ENCODE measurements around the gene DVL1. TPM values are rescaled to one million over a fixed set of nuclear protein-coding genes. Genes with fewer than 3 reads are reported as not detected.

Gene DVL1
- total and polyA plus RNA-seq, 9 of the 15 experiments (the other 6 are each of a cell fraction or from before 2014, with no cell fraction given) = 0.62 to 135 (median 24.3) TPM

- TF ChIP-seq ZNF24 (IDR thresholded peaks at IDR 0.05) (no peak), ZNF133 (CRISPR knock-in tag; IDR thresholded peaks at IDR 0.05) (no peak), RCOR1 (IDR thresholded peaks at IDR 0.05; ENCODE audit: borderline replicate concordance in 1 of 2, low read depth in 2 of 2, low read length in 2 of 2) (0 out of 4 replicates have a peak, but pooled peaks of 1 of the 2 experiments have one; percentile 17), ZNF134 (CRISPR knock-in tag; conservative IDR thresholded peaks at IDR 0.05) (no peak), NR2C1 (IDR thresholded peaks at IDR 0.05) (no peak), NR2C1 (tag; IDR thresholded peaks at IDR 0.05) (no peak), ZC3H8 (IDR thresholded peaks at IDR 0.05) (no peak), RERE (CRISPR knock-in tag; IDR thresholded peaks at IDR 0.05; ENCODE audit: borderline replicate concordance) (no peak), PHF8 (IDR thresholded peaks at IDR 0.05; ENCODE audit: borderline replicate concordance, low read length) (no peak), STAT5B (CRISPR knock-in tag; IDR thresholded peaks at IDR 0.05) (no peak), ETS1 (conservative IDR thresholded peaks at IDR 0.05; ENCODE audit: control insufficient read depth, low read depth, low read length) (0 out of 2 replicates have a peak, but pooled peaks have one; percentile 31), ZNF780A (CRISPR knock-in tag; IDR thresholded peaks at IDR 0.05) (no peak), CAMTA2 (CRISPR knock-in tag; conservative IDR thresholded peaks at IDR 0.05) (0 out of 2 replicates have a peak, but pooled peaks have one; percentile 81), ZNF217 (CRISPR knock-in tag; IDR thresholded peaks at IDR 0.05) (no peak), CUX1 (CRISPR knock-in tag; IDR thresholded peaks at IDR 0.05) (no peak)
These were observed 57.4 kb downstream of the DVL1 start (continued) for GRCh38 chr1:1291548-1292441.
